A673 (cell line): Measurements from ENCODE around the gene GRXCR2. TPM values are rescaled to one million over a fixed set of nuclear protein-coding genes. Genes with fewer than 3 reads are reported as not detected.

Source experiments
- BruUV-seq: library from RNA; stranded (reverse); fragments of 400-500 nt; replicated peaks from 2 replicates; lab custom pipeline; 2021; lab: Mats Ljungman, UMichigan
- CTCF ChIA-PET: fragments of 300-600 bp; sonication (Branson Sonifier 250); formaldehyde crosslinking; loops from one replicate; lab custom pipeline; 2022; ENCODE audit warnings: antibody characterized with exemption; lab: Charles Lee
- POLR2A ChIA-PET: fragments of 300-600 bp; sonication (Branson Sonifier 250); formaldehyde crosslinking; loops from one replicate; lab custom pipeline; 2022; ENCODE audit warnings: antibody characterized with exemption; ENCODE audit not compliant: low non-redundant PET; lab: Charles Lee
- DNase-seq: peaks from one replicate; pipeline ENCODE4 v3.0.0-alpha.2; 2015; ENCODE audit warnings: low spot score
- H3K27ac ChIP-seq: fragments of 200-600 bp; sonication (generic); 2 replicates; pipeline ENCODE4 v1.5.1; 2016; ENCODE audit warnings: mixed run types, low read depth, mild to moderate bottlenecking, mixed read lengths, antibody characterized with exemption, low read length; ENCODE audit not compliant: poor library complexity, severe bottlenecking
- H3K27me3 ChIP-seq: fragments of 200-600 bp; sonication (generic); replicated peaks from 2 replicates; pipeline ENCODE4 v1.6.1; 2017; ENCODE audit warnings: mixed run types, low read depth, mild to moderate bottlenecking, mixed read lengths, antibody characterized with exemption, low read length; ENCODE audit not compliant: insufficient read depth, poor library complexity
- H3K36me3 ChIP-seq: fragments of 200-600 bp; sonication (generic); 2 replicates; pipeline ENCODE4 v1.6.1; 2016; ENCODE audit warnings: mixed run types, mild to moderate bottlenecking, mixed read lengths, antibody characterized with exemption, low read length; ENCODE audit not compliant: insufficient read depth, poor library complexity, severe bottlenecking
- H3K4me1 ChIP-seq: fragments of 200-600 bp; sonication (generic); 2 replicates; pipeline ENCODE4 v1.6.1; 2017; ENCODE audit warnings: mixed run types, mild to moderate bottlenecking, mixed read lengths, antibody characterized with exemption, low read length; ENCODE audit not compliant: insufficient read depth, poor library complexity, severe bottlenecking
- H3K4me3 ChIP-seq: fragments of 200-600 bp; sonication (generic); 2 replicates; pipeline ENCODE4 v1.5.1; 2016; ENCODE audit warnings: low read depth, mixed run types, mild to moderate bottlenecking, mixed read lengths, low read length; ENCODE audit not compliant: poor library complexity, severe bottlenecking
- H3K9me3 ChIP-seq: fragments of 200-600 bp; sonication (generic); 2 replicates; pipeline ENCODE4 v1.6.1; 2016; ENCODE audit warnings: mixed run types, low read depth, mild to moderate bottlenecking, mixed read lengths, antibody characterized with exemption, low read length; ENCODE audit not compliant: poor library complexity, severe bottlenecking
- EZH2 ChIP-seq: fragments of 200-600 bp; sonication (generic); IDR thresholded peaks from 2 replicates; pipeline ENCODE4 v1.6.1; 2017; ENCODE audit warnings: borderline replicate concordance, low read depth, mild to moderate bottlenecking, mixed read lengths, antibody characterized with exemption, low read length; ENCODE audit not compliant: poor library complexity, severe bottlenecking
- intact Hi-C: fragments of 100-400 bp; cut with micrococcal nuclease; formaldehyde crosslinking; loops from one replicate; pipeline ENCODE4 v1.10.0; 2022; ENCODE audit not compliant: unreplicated experiment
- total RNA-seq: library from RNA; stranded (reverse); gene quantifications from 2 replicates; pipeline ENCODE4 v1.2.3, GENCODE V29; 2021
- TF ChIP-seq, protein P1 (sequence below): fragments of 300-800, 200-600 bp; sonication (generic); conservative IDR thresholded peaks from 2 replicates; pipeline ENCODE4 v1.5.1; 2017; ENCODE audit warnings: low read depth, mild to moderate bottlenecking, antibody characterized with exemption, low read length, moderate library complexity, mixed read lengths

Gene GRXCR2
- total RNA-seq, 1 experiment from 2014 or later = not detected

- ChIA-PET CTCF (no interaction called here), POLR2A (no interaction called here)
- no peak overlapping the region for H3K4me3 ChIP-seq
- no peaks in the 10 kb centered on the region for H3K27me3 ChIP-seq
- H3K9me3 ChIP-seq = peaks cover 7% of the 10 kb centered on the region
- intact Hi-C loops = loop anchor here (5.0 kb wide), 1 partner anchor 88 kb away; no protein-coding TSS in a partner anchor
- no TSS peak for BruUV-seq
- H3K36me3 ChIP-seq = no peaks in the 10 kb centered on the region
- peaks cover 24% of the 10 kb centered on the region for H3K4me1 ChIP-seq
- TF ChIP-seq, protein P1, sequence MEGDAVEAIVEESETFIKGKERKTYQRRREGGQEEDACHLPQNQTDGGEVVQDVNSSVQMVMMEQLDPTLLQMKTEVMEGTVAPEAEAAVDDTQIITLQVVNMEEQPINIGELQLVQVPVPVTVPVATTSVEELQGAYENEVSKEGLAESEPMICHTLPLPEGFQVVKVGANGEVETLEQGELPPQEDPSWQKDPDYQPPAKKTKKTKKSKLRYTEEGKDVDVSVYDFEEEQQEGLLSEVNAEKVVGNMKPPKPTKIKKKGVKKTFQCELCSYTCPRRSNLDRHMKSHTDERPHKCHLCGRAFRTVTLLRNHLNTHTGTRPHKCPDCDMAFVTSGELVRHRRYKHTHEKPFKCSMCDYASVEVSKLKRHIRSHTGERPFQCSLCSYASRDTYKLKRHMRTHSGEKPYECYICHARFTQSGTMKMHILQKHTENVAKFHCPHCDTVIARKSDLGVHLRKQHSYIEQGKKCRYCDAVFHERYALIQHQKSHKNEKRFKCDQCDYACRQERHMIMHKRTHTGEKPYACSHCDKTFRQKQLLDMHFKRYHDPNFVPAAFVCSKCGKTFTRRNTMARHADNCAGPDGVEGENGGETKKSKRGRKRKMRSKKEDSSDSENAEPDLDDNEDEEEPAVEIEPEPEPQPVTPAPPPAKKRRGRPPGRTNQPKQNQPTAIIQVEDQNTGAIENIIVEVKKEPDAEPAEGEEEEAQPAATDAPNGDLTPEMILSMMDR = no peak
- TF ChIP-seq EZH2 = no peak
- DNase-seq = no peak
- H3K27ac ChIP-seq = no peak overlapping the region
Observed at GRCh38 chr5:145920542-145921210, 47.9 kb upstream of the GRXCR2 start.

DNA sequence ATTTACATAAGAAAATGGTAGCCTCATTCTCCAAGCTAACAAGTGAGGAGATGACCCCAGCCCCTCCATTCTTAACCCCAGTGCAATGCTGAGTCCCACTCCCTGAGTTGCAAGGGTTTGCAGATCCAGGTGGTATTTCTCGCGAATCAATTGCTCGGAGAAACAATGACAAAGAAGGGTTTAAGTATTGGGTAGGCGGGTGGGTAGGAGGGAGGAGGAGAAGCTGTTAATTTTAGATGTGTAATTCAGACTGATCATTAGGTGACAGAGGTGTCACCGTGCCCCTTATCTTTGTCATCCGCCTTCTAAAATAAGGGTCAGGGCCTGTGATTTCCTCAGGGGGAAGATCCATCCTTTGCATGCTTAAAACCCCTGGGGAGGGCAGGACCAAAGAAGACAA lies 46.6 kb upstream of the GRXCR2 start:
- POLR2A ChIA-PET = no interaction called here
- H3K27ac ChIP-seq = no peak overlapping the region
- no peak for TF ChIP-seq EZH2
- TF ChIP-seq, protein P1 = no peak
- DNase-seq = no peak
- CTCF ChIA-PET = no interaction called here
- H3K4me3 ChIP-seq = no peak overlapping the region
- H3K27me3 ChIP-seq = no peaks in the 10 kb centered on the region
- no peaks in the 10 kb centered on the region for H3K36me3 ChIP-seq
- peaks cover 12% of the 10 kb centered on the region for H3K4me1 ChIP-seq
- BruUV-seq = no TSS peak
- intact Hi-C loops = no loop called here
- peaks cover 7% of the 10 kb centered on the region for H3K9me3 ChIP-seq

GRCh38 chr5:145918397-145918796 lies 45.6 kb upstream of the GRXCR2 start:
- no TSS peak for BruUV-seq
- H3K27me3 ChIP-seq = no peaks in the 10 kb centered on the region
- no peak for DNase-seq
- ChIA-PET CTCF (no interaction called here), POLR2A (no interaction called here)
- H3K36me3 ChIP-seq = no peaks in the 10 kb centered on the region
- intact Hi-C loops = no loop called here
- H3K4me1 ChIP-seq = peaks cover 2% of the 10 kb centered on the region
- TF ChIP-seq, protein P1 = no peak
- TF ChIP-seq EZH2 = no peak
- no peak overlapping the region for H3K4me3 ChIP-seq
- peaks cover 7% of the 10 kb centered on the region for H3K9me3 ChIP-seq
- H3K27ac ChIP-seq = no peak overlapping the region
